Fibroblast of peridontal ligament (primary cell): ENCODE data around the gene ALAD.

Source experiments
- DNase-seq: peaks from one replicate; pipeline ENCODE4 v3.0.0-alpha.2; 2010; ENCODE audit errors: extremely low read depth

The ALAD gene

DNA sequence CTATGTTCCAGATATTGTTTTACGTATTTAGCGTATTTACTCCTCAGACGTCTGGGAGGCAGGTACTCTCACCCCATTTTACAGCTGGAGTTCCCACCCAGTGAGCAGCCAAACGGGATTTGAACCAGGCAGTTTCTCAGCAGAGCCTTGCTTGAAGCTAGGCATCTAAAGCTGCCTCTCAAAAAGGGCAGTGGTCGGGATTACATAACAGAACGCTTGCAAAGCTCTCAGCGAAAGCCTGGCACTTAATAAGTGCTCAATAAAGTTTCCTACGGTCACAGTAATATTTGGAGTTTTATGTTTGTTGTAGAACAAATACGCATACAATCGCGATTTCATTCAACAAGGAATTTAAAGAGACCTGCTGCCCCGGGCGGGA lies 52.0 kb downstream of the ALAD start:
- DNase-seq, result no peak

DNA sequence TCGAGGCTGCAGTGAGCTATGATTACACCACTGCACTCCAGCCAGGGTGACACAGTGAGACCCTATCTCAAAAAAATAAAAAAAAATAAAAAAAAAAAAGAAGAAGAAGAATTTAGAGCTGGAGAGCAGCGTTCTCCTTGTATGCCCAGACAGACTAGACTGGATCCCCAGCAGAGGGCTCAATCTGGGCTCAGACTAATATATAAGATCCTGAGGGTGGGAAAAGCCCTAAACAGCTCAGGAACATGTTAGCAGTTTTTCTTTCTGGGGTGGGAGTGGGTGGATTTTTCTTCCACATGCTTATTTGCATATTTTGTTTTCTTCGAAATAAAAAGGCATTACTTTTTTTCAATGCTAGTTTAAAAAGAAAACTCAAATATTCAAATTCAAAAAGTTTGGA lies 52.6 kb downstream of the ALAD start:
- no peak for DNase-seq

DNA sequence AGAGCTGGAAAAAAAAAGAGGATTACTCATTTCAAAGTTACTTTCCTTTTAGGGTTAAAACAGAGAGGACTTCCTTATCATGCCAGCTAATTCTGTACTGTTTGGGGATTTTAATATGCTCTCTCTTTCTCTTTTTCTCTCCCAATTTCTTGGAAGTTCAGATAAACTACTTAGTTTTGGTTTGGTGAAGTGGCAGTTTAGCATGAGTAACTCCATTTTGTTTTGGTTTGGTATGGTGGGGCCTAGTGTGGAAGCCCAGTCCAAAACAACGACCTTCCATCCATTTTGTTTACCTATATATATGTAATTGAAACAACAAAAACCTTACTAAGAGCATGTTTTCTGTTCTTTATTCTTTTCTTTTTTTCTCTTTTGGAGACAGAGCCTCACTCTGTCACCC lies 55.4 kb downstream of the ALAD start:
- DNase-seq, result no peak

DNA sequence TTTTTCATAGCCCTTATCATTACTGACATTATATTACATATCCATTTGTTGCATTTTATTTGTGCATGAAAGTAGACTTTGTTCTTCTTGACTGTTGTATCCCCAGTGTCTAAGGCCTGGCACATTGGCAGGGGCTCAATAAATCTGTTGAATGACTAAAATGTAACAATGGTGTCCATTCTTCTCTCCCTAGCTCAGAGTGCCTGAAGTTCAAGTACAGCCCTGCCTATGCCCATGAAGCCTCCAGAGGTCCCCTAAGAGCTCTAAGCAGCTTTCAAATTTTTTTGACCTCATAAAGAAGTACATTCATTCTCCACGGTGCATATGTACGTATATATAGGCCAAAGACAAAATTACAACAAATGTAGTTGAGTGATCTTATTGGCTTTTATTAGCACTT lies 55.9 kb downstream of the ALAD start:
- no peak for DNase-seq

DNA sequence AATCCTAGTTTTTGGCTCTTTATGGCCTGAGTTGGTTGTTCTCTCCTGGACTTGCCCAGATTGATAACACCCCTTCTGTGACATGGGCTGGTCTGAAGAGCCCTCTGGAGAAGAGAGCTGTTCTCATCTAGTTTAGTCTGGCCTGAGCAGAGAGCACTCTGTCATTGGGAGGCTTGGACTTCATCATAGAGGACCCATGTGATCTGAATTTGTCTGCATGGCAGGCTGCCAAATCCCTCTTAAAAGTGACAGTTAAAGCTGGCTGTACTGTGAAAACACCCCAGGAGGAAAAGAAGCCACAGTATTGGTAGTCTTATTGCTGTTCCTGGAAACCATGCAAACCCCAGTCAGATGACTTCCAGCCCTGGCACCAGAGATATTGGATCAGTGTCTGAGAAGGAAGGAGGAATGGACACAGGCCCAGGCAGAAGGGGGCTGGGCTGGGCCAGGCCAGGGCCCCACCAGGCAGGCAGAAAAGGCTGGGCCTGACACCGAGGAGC lies 57.3 kb downstream of the ALAD start:
- peak; percentile 67 for DNase-seq

DNA sequence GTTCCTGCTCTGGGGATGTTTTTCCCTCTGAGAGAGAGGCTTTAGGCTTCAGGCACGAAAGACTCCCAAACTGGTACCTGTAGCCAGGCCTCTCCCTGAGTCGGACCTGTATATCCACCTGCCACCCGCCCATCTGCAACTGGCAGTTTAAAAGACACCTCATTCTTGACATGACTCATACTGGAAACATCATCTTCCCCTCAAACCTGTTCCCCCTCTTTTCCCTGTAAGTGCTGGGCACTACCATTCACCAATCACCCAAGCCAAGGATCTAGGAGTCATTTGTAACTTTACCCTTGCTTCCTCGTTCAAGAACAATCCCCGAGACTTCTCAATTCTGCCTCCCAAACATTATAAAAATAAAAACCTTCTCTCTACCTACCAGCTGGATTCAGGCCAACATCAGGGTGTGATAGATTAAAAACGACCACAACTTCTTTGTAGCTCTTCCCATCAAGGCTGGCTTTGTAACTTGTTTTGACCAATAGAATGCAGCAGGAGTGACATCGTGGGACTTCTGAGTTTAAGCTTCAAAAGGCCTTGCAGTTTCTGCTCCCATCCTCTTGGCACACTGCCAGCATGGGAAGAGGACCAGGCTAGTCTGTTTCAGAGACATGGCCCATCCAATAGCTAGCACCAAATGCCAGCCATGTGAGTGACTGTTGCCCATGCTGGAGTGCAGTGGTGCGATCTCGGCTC lies 59.2 kb downstream of the ALAD start:
- no peak for DNase-seq

DNA sequence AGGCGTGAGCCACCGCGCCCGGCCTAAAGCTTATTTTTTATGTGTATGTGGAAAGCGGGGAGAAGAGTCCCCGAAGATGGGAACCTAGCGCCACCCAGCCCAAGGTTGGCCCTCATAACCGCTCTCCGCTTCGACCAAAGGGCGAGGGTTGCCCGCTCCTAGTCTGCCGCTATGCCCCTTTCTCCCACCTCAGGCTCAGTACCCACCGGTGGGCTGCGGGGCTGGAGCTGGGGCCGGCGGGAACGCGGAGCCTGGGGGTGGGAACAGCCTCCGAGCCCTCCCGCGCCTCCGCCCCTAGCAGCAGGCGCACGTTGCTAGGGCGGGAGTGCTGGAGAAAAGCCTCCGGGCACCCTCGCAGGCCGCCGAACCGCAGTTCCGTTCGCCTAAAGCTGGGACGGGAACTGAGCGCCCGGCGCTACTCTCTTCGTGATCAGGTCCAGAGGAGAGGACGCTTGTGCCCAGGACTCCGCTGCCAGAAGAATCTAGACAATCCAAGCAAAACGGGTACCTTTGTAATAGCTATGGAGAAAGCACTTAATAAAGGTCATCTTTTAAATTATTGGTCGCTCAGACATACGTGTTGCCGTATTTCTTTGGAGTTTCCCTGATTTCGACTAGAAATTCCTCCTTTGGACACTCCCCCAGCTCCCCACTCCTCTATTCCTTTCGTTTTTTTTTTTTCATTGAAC lies 60.9 kb downstream of the ALAD start, which contains the start of gene WDR31:
Gene WDR31 (minus strand): TSS at position 265 of the 689 bp plus-strand sequence. CDS start 8,253 bp downstream, outside the sequence.
- DNase-seq, result peak; percentile 89

DNA sequence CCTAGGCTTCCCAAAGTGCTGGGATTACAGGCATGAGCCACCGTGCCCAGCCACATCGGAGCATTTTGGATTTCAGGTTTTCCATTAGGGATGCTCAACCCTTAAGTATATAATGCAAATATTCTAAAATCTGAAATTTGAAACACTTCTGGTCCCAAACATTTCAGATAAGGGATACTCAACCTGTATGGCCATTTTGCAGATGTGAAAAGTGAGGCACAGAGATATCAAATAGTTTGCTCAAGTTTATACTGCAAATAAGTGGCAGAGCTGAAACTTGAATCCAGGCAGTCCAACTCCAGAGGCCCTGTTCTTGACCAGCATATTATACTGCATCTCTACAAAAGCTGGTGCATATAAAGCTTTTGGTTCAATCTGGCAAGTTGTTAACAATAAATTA lies 63.4 kb downstream of the ALAD start:
- no peak for DNase-seq
